Measurements from ENCODE around the gene TTC33. TPM values are rescaled to one million over a fixed set of nuclear protein-coding genes. Genes with fewer than 3 reads are reported as not detected.
A peak's percentile ranks its signal among the peaks of the same experiment; 100 is the strongest.

The TTC33 gene
- total and polyA plus RNA-seq, 2 of the 4 experiments (the other 2 are of a cell fraction) = 3.1 to 8.1 TPM

GRCh38 chr5:40675396-40676133, 80.2 kb downstream of the TTC33 start:
- H4K20me1 ChIP-seq (ENCODE audit: insufficient read depth, low read length) = no peaks in the 10 kb centered on the region
- H3K4me1 ChIP-seq (ENCODE audit: control insufficient read depth, insufficient read depth, low read length) = peaks cover 6% of the 10 kb centered on the region
- H3K36me3 ChIP-seq (ENCODE audit: control insufficient read depth, insufficient read depth, low read length) = no peaks in the 10 kb centered on the region
- no peak overlapping the region for H3K18ac ChIP-seq (ENCODE audit: low read depth, low read length)
- POLR2A ChIA-PET (ENCODE audit: unreplicated experiment) = no interaction called here
- dilution Hi-C loops (cut with HindIII; ENCODE audit: low sequenced_read_pairs, unreplicated experiment) (no loop called here), intact Hi-C loops (cut with micrococcal nuclease) (loop anchor here (5.0 kb wide), 4 partner anchors 103 to 273 kb away; no protein-coding TSS in a partner anchor), in situ Hi-C loops (cut with MboI; ENCODE audit: low sequenced_read_pairs) (loop anchor here (10.0 kb wide), 1 partner anchor 451 kb away; no protein-coding TSS in a partner anchor)
- no peaks in the 10 kb centered on the region for H3K27me3 ChIP-seq (ENCODE audit: control insufficient read depth, insufficient read depth, low read length)
- ATAC-seq (ENCODE audit: low read depth) (no peak), DNase-seq (no peak)
- H2BK120ac ChIP-seq (ENCODE audit: low read depth, low read length) = 0 out of 2 replicates have a peak overlapping the region, but pooled peaks have one; percentile 14
- no TSS peak for BruUV-seq (replicated peaks)
- no peak overlapping the region for H2BK5ac ChIP-seq (ENCODE audit: low read depth, low read length, poor library complexity, severe bottlenecking)
- H3K9me1 ChIP-seq (ENCODE audit: insufficient read depth, low read length) = peaks cover 17% of the 10 kb centered on the region
- peak overlapping the region; percentile 61 for H2AK5ac ChIP-seq (ENCODE audit: low read depth, low read length)
- H3K4me2 ChIP-seq (ENCODE audit: low read depth, low read length) = no peak overlapping the region
- 0 out of 2 replicates have a peak overlapping the region, but pooled peaks have one; percentile 13 for H2BK20ac ChIP-seq (ENCODE audit: low read depth, low read length)
- H2AK9ac ChIP-seq (replicated peaks; ENCODE audit: low read depth, low read length, poor library complexity) = no peak overlapping the region
- H3K23ac ChIP-seq (ENCODE audit: low read depth, low read length) = no peak overlapping the region
- H3K27ac ChIP-seq (ENCODE audit: insufficient read depth, low read length) = no peak overlapping the region
- 0 out of 2 replicates have a peak overlapping the region, but pooled peaks have one; percentile 12 for H3K14ac ChIP-seq (replicated peaks; ENCODE audit: low read depth, low read length)
- no peak overlapping the region for H3K4me3 ChIP-seq (ENCODE audit: insufficient read depth, low read depth, low read length)
- H2AFZ ChIP-seq (replicated peaks; ENCODE audit: low read length, poor library complexity) = no peak overlapping the region
- H2BK15ac ChIP-seq (ENCODE audit: low read depth, low read length) = no peak overlapping the region
- H3K79me1 ChIP-seq (ENCODE audit: low read depth in 1 of 2, low read length in 2 of 2) = peaks cover 7 to 20% of the 10 kb centered on the region in 2 experiments; a peak in 3 of 4 replicates
- CTCF ChIA-PET = interaction anchor here (0.6 kb wide), 1 partner anchor 111 kb away, joined by 3 read pairs; no protein-coding TSS in a partner anchor
- H3K9ac ChIP-seq (ENCODE audit: low read depth, low read length) = no peak overlapping the region
- no peak overlapping the region for H3K56ac ChIP-seq (ENCODE audit: extremely low read depth, insufficient read depth, low read length)
- H4K8ac ChIP-seq (ENCODE audit: low read depth in 2 of 2, low read length in 2 of 2) = no peak overlapping the region
- H4K5ac ChIP-seq (ENCODE audit: low read depth, low read length) = no peak overlapping the region
- no peaks in the 10 kb centered on the region for H3K9me3 ChIP-seq (ENCODE audit: control insufficient read depth, insufficient read depth, low read length)
- no peak overlapping the region for H4K91ac ChIP-seq (ENCODE audit: insufficient read depth, low read depth, low read length)
- TF ChIP-seq RCOR1 (IDR thresholded peaks at IDR 0.05; ENCODE audit: insufficient replicate concordance, low read length) = no peak
- no peak for TF ChIP-seq CTCF (conservative IDR thresholded peaks at IDR 0.05; ENCODE audit: low read depth, low read length)
- WGBS, 2 experiments (ENCODE audit: extremely low coverage in 2 of 2, insufficient read length in 1 of 2) = no CpG with 5 or more reads among the region's 7 CpGs
- peak overlapping the region; percentile 28; the same call in 1 of the 2 replicates for H3K4ac ChIP-seq (ENCODE audit: low read depth, low read length)

All from IMR-90 (cell line).